Bronchial epithelial cell (primary cell): ENCODE measurements around the gene MDK. TPM values are rescaled to one million over a fixed set of nuclear protein-coding genes. Genes with fewer than 3 reads are reported as not detected.

ENCODE experiments used
- DNase-seq: peaks from one replicate; pipeline ENCODE4 v3.0.0-alpha.2; 2010; ENCODE audit warnings: low read depth
- FAIRE-seq: peaks from 2 replicates; lab custom pipeline; 2011; peaks lifted over from hg19 to GRCh38; lab: Jason Lieb, UNC
- H3K27me3 ChIP-seq: 2 replicates; pipeline ENCODE4 v1.5.1; 2011; ENCODE audit warnings: low read length; ENCODE audit not compliant: control insufficient read depth, insufficient read depth
- H3K36me3 ChIP-seq: 2 replicates; pipeline ENCODE4 v1.5.1; 2011; ENCODE audit warnings: low read length; ENCODE audit not compliant: control insufficient read depth, insufficient read depth
- H3K4me3 ChIP-seq: 2 replicates; pipeline ENCODE4 v1.5.1; 2011; ENCODE audit warnings: mild to moderate bottlenecking, low read depth, low read length, control low read depth
- total RNA-seq: library from RNA; depleted of rRNA; stranded (reverse); fragments of >200 nt; gene quantifications from 2 replicates; pipeline ENCODE4 v1.2.1, GENCODE V29; 2014
- TF ChIP-seq, protein P1 (sequence below): IDR thresholded peaks from 2 replicates; pipeline ENCODE4 v1.5.1; 2011; ENCODE audit warnings: mild to moderate bottlenecking, moderate library complexity, low read length, control low read depth, inconsistent platforms; ENCODE audit not compliant: insufficient read depth, severe bottlenecking

The MDK gene
- total RNA-seq, 1 donor from 2014 or later, result 11.6 TPM

DNA sequence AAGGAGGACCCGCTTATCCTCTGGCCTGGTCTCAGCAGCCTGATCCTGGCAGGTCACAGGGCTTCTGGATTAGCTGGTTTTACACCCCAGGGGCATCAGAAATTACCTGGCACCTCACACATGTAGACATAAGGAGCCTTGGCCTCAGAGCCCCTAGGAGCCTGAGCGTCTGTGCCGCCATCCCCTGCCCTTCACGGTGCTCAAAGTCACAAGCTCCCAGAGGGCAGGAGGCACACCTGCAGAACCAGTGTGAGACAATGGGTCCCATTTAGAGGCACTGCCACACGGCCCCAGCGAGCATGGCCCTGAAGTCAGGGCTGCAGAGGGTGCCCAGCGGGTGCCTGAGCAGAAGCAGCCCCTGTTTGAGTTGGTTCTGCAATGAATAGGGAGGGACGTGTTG lies 30.3 kb upstream of the MDK start:
- no peaks in the 10 kb centered on the region for H3K27me3 ChIP-seq
- DNase-seq (no peak), FAIRE-seq (no peak)
- H3K4me3 ChIP-seq, result no peak overlapping the region
- H3K36me3 ChIP-seq, result peaks cover 2% of the 10 kb centered on the region
- TF ChIP-seq, protein P1, sequence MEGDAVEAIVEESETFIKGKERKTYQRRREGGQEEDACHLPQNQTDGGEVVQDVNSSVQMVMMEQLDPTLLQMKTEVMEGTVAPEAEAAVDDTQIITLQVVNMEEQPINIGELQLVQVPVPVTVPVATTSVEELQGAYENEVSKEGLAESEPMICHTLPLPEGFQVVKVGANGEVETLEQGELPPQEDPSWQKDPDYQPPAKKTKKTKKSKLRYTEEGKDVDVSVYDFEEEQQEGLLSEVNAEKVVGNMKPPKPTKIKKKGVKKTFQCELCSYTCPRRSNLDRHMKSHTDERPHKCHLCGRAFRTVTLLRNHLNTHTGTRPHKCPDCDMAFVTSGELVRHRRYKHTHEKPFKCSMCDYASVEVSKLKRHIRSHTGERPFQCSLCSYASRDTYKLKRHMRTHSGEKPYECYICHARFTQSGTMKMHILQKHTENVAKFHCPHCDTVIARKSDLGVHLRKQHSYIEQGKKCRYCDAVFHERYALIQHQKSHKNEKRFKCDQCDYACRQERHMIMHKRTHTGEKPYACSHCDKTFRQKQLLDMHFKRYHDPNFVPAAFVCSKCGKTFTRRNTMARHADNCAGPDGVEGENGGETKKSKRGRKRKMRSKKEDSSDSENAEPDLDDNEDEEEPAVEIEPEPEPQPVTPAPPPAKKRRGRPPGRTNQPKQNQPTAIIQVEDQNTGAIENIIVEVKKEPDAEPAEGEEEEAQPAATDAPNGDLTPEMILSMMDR, result no peak

DNA sequence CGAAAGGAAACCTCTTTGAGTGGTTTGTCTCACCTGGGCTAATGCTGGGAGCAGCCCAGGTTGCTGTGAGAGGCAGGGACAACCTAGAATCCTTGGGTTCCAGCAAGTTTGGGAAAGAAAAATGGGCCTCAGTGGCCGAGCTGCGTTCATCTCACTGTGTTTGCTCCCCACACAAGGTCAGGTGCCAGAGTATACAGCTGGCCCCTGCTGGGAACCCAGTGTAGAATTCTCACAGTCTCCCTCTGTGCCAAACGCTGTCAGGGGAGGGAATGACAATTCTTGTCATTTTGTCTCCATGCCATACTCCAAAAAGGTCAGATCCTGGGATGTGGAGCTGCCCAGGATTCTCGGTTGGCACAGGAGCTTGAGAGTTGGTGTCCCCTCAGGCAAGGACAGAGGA lies 29.9 kb upstream of the MDK start:
- no peak for DNase-seq
- Histone ChIP-seq H3K4me3 (no peak overlapping the region), H3K36me3 (peaks cover 6% of the 10 kb centered on the region), H3K27me3 (no peaks in the 10 kb centered on the region)
- TF ChIP-seq, protein P1, result no peak
- FAIRE-seq, result no peak

DNA sequence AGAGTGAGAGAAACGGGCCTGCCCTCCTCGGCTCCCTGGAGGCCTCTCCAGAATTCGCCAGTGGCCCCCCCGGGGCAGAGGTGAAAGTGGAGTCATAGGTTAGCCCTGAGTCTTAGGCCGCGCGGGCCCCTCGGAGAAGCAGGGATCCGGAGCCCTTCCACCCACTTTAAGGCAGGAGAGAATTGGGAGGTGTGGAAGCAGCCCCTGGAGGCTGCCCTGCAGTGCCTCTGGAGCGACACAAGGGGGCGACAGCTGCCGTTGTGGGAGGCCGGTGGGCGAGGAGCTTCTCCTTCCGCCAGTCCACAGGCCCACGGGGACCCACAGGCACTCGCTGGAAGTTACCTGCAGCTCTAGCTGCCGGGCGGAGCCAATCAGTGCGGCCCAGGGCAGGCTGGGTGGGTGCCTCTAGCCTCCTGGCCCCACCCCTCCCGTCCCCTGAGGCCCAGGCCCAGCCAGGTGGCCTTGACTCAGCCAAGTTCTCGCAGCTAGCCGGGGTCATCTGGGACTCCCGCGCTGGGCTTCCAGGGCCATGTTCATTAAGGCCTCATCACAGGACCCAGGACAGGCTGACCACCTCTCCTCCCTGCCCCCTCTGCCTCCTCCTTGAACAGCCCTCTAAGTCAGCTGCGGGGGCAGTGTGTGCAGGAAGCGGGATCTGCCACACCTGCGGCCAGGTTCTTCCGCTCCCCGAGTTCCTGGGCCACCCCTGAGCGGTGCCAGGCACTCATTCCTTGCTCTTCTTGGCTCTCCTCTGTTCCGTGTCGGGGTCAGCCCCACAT lies 29.2 kb upstream of the MDK start:
- TF ChIP-seq, protein P1, result peak; percentile 89
- FAIRE-seq (no peak), DNase-seq (no peak)
- no peak overlapping the region for H3K4me3 ChIP-seq
- H3K27me3 ChIP-seq, result no peaks in the 10 kb centered on the region
- peaks cover 6% of the 10 kb centered on the region for H3K36me3 ChIP-seq

DNA sequence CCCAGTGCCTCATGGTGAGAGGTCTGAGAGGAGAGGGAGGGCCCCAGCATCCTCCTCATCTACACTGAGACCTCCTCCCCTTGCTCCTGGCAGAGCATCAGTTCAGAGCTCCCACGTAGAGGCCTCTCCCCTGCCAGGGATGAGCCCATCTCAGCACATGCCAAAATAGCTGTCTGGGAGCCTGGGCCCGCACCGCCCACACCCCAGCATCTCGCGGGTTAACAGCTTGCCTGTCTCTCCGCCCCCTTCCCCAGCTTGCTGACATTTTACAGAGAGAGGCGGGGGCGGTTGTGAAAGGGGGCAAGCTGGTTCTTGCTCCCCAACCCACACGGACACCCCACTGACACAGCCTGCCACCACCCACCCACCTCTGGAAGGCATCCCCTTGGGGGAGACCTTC lies 27.8 kb upstream of the MDK start:
- no peak overlapping the region for H3K4me3 ChIP-seq
- H3K36me3 ChIP-seq, result peaks cover 4% of the 10 kb centered on the region
- FAIRE-seq (no peak), DNase-seq (peak; percentile 38)
- no peaks in the 10 kb centered on the region for H3K27me3 ChIP-seq
- TF ChIP-seq, protein P1, result no peak

DNA sequence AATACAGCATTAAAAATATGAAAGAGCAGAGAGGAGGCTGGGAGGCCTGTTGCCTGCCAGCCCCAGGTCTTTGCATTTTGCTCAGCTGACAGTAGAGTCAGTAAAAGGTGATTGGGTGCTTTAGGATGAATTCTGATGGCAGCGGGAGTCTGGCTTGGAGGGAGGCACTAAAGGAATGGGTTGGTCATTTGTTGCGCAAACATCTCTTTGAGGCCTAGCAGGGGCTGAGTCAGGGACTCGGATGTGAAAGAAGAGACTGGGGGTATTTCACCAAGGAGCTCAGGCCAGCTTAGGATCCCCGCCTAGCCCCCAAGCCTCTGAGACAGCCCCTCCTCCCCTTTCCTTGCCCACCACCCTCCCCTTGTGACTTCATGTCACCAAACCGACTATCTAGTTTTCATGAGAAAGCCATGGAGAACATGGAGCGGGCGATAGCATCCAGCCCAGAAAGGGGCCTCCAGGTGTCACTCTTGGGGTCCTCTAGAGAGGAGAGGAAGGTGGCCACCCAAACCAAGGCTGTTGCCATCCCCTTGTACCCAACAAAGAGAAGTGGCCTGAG lies 24.5 kb upstream of the MDK start:
- H3K4me3 ChIP-seq, result no peak overlapping the region
- DNase-seq (peak; percentile 84), FAIRE-seq (no peak)
- TF ChIP-seq, protein P1, result no peak
- peaks cover 4% of the 10 kb centered on the region for H3K36me3 ChIP-seq
- H3K27me3 ChIP-seq, result no peaks in the 10 kb centered on the region
